Measurements from ENCODE around the gene LRRC4C. TPM values are rescaled to one million over a fixed set of nuclear protein-coding genes. Genes with fewer than 3 reads are reported as not detected.

LRRC4C gene
- total RNA-seq, 1 donor from 2014 or later = 2.7 TPM

DNA sequence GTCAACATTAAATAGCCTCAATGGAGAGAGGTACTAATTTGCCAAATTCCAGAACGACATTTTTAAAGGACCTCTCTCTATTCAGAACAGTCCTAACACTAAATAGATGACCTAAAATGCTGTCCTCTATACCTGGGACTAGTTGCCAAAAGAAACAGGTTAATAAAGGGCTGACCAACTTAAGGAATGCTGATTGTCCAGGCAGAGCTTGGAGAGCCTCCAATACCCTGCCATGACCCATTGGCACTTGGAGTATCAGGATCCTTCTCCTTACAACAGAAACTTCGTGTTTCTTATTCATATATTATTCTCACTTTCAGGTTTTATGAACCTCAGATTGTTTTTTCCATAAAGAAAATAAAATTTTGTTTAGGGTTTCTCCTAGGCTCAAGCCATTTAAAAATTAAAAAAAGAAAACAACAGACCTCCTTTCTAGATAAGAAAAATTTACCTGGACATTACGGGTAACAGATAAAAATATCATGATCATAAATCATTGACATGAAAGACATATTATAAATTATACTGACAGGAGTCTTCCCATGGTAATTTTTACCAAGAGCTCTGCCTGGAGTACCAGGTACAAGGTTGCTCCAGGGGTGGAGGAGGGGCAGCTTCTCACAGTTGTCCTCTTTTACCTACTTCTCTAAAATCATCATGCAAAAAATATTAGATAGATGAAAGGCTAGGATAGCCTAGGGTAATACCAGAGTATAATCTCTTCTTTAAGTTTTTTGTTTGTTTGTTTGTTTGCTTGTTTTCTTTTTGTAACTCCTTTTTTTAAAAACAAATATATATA, 2.0 kb downstream of the LRRC4C start:
- no peaks in the 10 kb centered on the region for H3K36me3 Mint-ChIP-seq
- no peak for TF ChIP-seq EZH2 (IDR thresholded peaks at IDR 0.05)
- no peak for TF ChIP-seq EZH2phosphoT487 (IDR thresholded peaks at IDR 0.05)
- TF ChIP-seq, protein P1, sequence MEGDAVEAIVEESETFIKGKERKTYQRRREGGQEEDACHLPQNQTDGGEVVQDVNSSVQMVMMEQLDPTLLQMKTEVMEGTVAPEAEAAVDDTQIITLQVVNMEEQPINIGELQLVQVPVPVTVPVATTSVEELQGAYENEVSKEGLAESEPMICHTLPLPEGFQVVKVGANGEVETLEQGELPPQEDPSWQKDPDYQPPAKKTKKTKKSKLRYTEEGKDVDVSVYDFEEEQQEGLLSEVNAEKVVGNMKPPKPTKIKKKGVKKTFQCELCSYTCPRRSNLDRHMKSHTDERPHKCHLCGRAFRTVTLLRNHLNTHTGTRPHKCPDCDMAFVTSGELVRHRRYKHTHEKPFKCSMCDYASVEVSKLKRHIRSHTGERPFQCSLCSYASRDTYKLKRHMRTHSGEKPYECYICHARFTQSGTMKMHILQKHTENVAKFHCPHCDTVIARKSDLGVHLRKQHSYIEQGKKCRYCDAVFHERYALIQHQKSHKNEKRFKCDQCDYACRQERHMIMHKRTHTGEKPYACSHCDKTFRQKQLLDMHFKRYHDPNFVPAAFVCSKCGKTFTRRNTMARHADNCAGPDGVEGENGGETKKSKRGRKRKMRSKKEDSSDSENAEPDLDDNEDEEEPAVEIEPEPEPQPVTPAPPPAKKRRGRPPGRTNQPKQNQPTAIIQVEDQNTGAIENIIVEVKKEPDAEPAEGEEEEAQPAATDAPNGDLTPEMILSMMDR (IDR thresholded peaks at IDR 0.05) = no peak
- Histone ChIP-seq H2AFZ (replicated peaks) (no peak overlapping the region), H3K4me1 (peaks cover 45% of the 10 kb centered on the region), H3K4me3 (no peak overlapping the region), H3K9ac (no peak overlapping the region), H3K36me3 (no peaks in the 10 kb centered on the region), H3F3A (ENCODE audit: low read depth) (peaks cover 13% of the 10 kb centered on the region), H3K79me2 (ENCODE audit: low read depth) (no peaks in the 10 kb centered on the region), H3K27me3 (no peaks in the 10 kb centered on the region), H3K9me3 (ENCODE audit: low read depth) (no peaks in the 10 kb centered on the region), H3K27ac (no peak overlapping the region), H4K20me1 (ENCODE audit: low read depth) (no peaks in the 10 kb centered on the region), H3K4me2 (no peak overlapping the region)
- DNase-seq (ENCODE audit: low spot score) = no peak
- peaks cover 31% of the 10 kb centered on the region for H3K4me1 Mint-ChIP-seq
- no peak overlapping the region for H3K27ac Mint-ChIP-seq
- H3K27me3 Mint-ChIP-seq (ENCODE audit: insufficient read depth, low read depth) = no peaks in the 10 kb centered on the region
- H3K9me3 Mint-ChIP-seq = no peaks in the 10 kb centered on the region
- no peak overlapping the region for H3K4me3 Mint-ChIP-seq

DNA sequence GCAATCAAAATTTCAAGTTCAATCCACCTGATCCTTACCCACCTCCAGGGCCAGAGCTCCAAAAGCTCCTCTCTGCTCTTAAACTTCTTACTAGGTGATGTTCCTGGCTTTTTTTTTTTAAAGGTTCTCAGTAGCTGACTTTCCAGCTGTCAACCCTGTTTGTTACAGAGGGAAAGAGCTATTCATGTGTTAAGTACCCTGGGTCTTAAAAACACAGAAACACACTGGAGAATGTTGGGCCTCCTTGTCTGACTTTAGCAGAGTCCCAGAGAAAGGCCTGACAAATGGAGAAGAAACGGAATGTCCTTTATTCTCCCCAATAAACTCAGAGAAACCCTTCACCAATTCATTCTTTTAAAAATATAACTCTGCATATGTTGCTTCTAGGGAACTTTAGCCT, 3.2 kb downstream of the LRRC4C start:
- peaks cover 13% of the 10 kb centered on the region for H3F3A ChIP-seq (ENCODE audit: low read depth)
- peak overlapping the region; percentile 48 for H3K27ac ChIP-seq
- no peaks in the 10 kb centered on the region for H3K36me3 ChIP-seq
- DNase-seq (ENCODE audit: low spot score) = peak; percentile 51
- Mint-ChIP-seq H3K4me1 (peaks cover 31% of the 10 kb centered on the region), H3K4me3 (no peak overlapping the region), H3K27ac (peak overlapping the region; percentile 75), H3K27me3 (ENCODE audit: insufficient read depth, low read depth) (no peaks in the 10 kb centered on the region), H3K36me3 (no peaks in the 10 kb centered on the region), H3K9me3 (no peaks in the 10 kb centered on the region)
- H3K79me2 ChIP-seq (ENCODE audit: low read depth) = no peaks in the 10 kb centered on the region
- H3K9me3 ChIP-seq (ENCODE audit: low read depth) = no peaks in the 10 kb centered on the region
- H3K9ac ChIP-seq = no peak overlapping the region
- H3K27me3 ChIP-seq = no peaks in the 10 kb centered on the region
- no peak overlapping the region for H3K4me3 ChIP-seq
- TF ChIP-seq, protein P1 (IDR thresholded peaks at IDR 0.05) = no peak
- TF ChIP-seq EZH2phosphoT487 (IDR thresholded peaks at IDR 0.05) = no peak
- no peak for TF ChIP-seq EZH2 (IDR thresholded peaks at IDR 0.05)
- peak overlapping the region; percentile 25 for H3K4me2 ChIP-seq
- H4K20me1 ChIP-seq (ENCODE audit: low read depth) = no peaks in the 10 kb centered on the region
- H2AFZ ChIP-seq (replicated peaks) = peak overlapping the region; percentile 83
- peaks cover 45% of the 10 kb centered on the region for H3K4me1 ChIP-seq

DNA sequence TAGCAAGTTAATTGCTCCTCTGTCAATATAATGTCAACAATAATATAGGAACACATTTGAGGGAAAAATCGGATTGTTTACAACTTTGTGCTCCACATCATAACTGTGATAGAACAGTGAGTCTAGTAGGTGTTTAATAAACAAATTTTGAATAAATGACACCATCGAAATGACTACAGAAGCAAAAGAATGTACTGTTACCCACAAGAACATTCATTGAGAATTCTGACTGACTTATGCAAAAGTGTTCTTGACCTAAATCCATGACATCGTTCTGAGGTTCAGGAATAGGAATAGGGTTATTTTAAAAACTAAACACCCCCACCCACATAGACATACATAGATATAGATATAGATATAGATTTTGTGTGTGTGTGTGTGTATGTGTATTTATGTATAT, 8.4 kb downstream of the LRRC4C start:
- no peaks in the 10 kb centered on the region for H3K27me3 Mint-ChIP-seq (ENCODE audit: insufficient read depth, low read depth)
- Histone ChIP-seq H3K79me2 (ENCODE audit: low read depth) (no peaks in the 10 kb centered on the region), H3F3A (ENCODE audit: low read depth) (peaks cover 3% of the 10 kb centered on the region), H3K9ac (no peak overlapping the region), H3K4me1 (peaks cover 4% of the 10 kb centered on the region), H2AFZ (replicated peaks) (no peak overlapping the region), H3K4me3 (no peak overlapping the region), H3K27me3 (no peaks in the 10 kb centered on the region), H3K36me3 (no peaks in the 10 kb centered on the region), H4K20me1 (ENCODE audit: low read depth) (no peaks in the 10 kb centered on the region), H3K27ac (no peak overlapping the region), H3K4me2 (no peak overlapping the region), H3K9me3 (ENCODE audit: low read depth) (no peaks in the 10 kb centered on the region)
- no peak overlapping the region for H3K4me3 Mint-ChIP-seq
- H3K36me3 Mint-ChIP-seq = no peaks in the 10 kb centered on the region
- no peak for TF ChIP-seq EZH2 (IDR thresholded peaks at IDR 0.05)
- TF ChIP-seq, protein P1 (IDR thresholded peaks at IDR 0.05) = no peak
- TF ChIP-seq EZH2phosphoT487 (IDR thresholded peaks at IDR 0.05) = no peak
- H3K9me3 Mint-ChIP-seq = no peaks in the 10 kb centered on the region
- H3K4me1 Mint-ChIP-seq = peaks cover 4% of the 10 kb centered on the region
- H3K27ac Mint-ChIP-seq = no peak overlapping the region
- DNase-seq (ENCODE audit: low spot score) = no peak
